Measurements from ENCODE around the gene PACSIN2.
"Not testable (repeated sequence)": the region's sequence is repeated elsewhere in the genome, so short reads cannot be mapped to it uniquely, and the experiment has no call there.

Gene PACSIN2

DNA sequence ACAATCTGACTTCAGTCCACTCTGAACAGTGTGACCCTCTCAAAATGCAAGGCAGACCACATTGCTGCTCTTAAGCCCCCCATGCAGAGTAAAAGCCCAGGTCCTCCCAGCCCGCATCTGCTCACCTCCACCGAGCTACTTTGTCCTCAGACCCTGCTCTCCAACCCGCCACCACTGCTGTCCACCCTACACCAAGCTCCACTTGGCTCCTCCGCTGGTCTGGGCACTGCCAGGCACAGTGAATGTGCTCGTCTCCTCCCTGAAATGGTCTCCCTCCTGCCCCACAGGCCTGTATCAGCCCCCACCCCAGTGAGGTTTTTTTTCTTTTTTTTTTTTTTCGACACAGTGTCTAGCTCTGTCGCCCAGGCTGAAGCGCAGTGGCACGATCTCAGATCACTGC is 90.5 kb downstream of the PACSIN2 start:
- Histone ChIP-seq H3K27ac (ENCODE audit: low read depth, low read length) (no peak overlapping the region), H3K4me1 (ENCODE audit: control insufficient read depth in 5 of 5, insufficient read depth in 5 of 5, low read length in 5 of 5) (peaks cover under 1 to 40% (median 24%) of the 10 kb centered on the region in 5 donors), H3K36me3 (ENCODE audit: control insufficient read depth in 5 of 5, insufficient read depth in 5 of 5, low read length in 5 of 5) (no peaks in the 10 kb centered on the region), H3K27me3 (ENCODE audit: control insufficient read depth in 5 of 5, insufficient read depth in 4 of 5, low read length in 5 of 5) (no peaks in the 10 kb centered on the region), H3K9ac (ENCODE audit: low read length in 5 of 5) (no peak overlapping the region), H3K4me3 (ENCODE audit: low read depth in 1 of 5, low read length in 5 of 5) (no peak overlapping the region), H3K9me3 (ENCODE audit: control insufficient read depth in 5 of 5, low read length in 5 of 5) (no peaks in the 10 kb centered on the region)

GRCh38 chr22:42922374-42923191 is 92.4 kb downstream of the PACSIN2 start:
- no peaks in the 10 kb centered on the region for H3K9me3 ChIP-seq (ENCODE audit: control insufficient read depth in 5 of 5, low read length in 5 of 5)
- no peaks in the 10 kb centered on the region for H3K27me3 ChIP-seq (ENCODE audit: control insufficient read depth in 5 of 5, insufficient read depth in 4 of 5, low read length in 5 of 5)
- no peaks in the 10 kb centered on the region for H3K36me3 ChIP-seq (ENCODE audit: control insufficient read depth in 5 of 5, insufficient read depth in 5 of 5, low read length in 5 of 5)
- no peak overlapping the region for H3K27ac ChIP-seq (ENCODE audit: low read depth, low read length)
- H3K9ac ChIP-seq (ENCODE audit: low read length in 5 of 5), result no peak overlapping the region
- H3K4me3 ChIP-seq (ENCODE audit: low read depth in 1 of 5, low read length in 5 of 5), result no peak overlapping the region
- H3K4me1 ChIP-seq (ENCODE audit: control insufficient read depth in 5 of 5, insufficient read depth in 5 of 5, low read length in 5 of 5), result peaks cover 0 to 38% (median 16%) of the 10 kb centered on the region in 5 donors

GRCh38 chr22:42920101-42920820 is 94.7 kb downstream of the PACSIN2 start:
- H3K36me3 ChIP-seq (ENCODE audit: control insufficient read depth in 5 of 5, insufficient read depth in 5 of 5, low read length in 5 of 5), result no peaks in the 10 kb centered on the region

DNA sequence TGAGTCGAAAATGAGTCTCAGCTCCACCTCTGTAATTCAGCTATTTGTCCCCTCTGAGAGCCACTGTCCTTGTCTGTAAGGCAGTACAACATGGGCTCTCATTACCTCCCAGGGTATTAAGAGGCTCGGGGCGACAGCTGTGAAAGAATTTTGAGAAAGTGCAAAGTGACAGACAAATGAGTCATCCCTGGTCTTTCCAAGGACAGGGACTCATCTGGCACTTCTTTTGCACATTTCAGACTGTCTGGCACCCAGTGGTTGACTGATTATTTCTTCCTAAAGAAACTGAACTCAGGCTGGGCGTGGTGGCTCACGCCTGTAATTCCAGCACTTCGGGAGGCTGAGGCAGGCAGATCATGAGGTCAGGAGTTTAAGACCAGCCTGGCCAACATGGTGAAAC is 95.8 kb downstream of the PACSIN2 start:
- Histone ChIP-seq H3K27ac (ENCODE audit: low read depth, low read length) (no peak overlapping the region), H3K4me3 (ENCODE audit: low read depth in 1 of 5, low read length in 5 of 5) (no peak overlapping the region), H3K9ac (ENCODE audit: low read length in 5 of 5) (no peak overlapping the region), H3K36me3 (ENCODE audit: control insufficient read depth in 5 of 5, insufficient read depth in 5 of 5, low read length in 5 of 5) (no peaks in the 10 kb centered on the region), H3K4me1 (ENCODE audit: control insufficient read depth in 5 of 5, insufficient read depth in 5 of 5, low read length in 5 of 5) (peaks cover 0 to 22% (median 13%) of the 10 kb centered on the region in 5 donors), H3K9me3 (ENCODE audit: control insufficient read depth in 5 of 5, low read length in 5 of 5) (no peaks in the 10 kb centered on the region), H3K27me3 (ENCODE audit: control insufficient read depth in 5 of 5, insufficient read depth in 4 of 5, low read length in 5 of 5) (no peaks in the 10 kb centered on the region)

More at GRCh38 chr22:42920101-42920820, 94.7 kb downstream of the PACSIN2 start:
- Histone ChIP-seq H3K4me3 (ENCODE audit: low read depth in 1 of 5, low read length in 5 of 5) (no peak overlapping the region), H3K27ac (ENCODE audit: low read depth, low read length) (no peak overlapping the region), H3K9me3 (ENCODE audit: control insufficient read depth in 5 of 5, low read length in 5 of 5) (no peaks in the 10 kb centered on the region), H3K9ac (ENCODE audit: low read length in 5 of 5) (no peak overlapping the region), H3K27me3 (ENCODE audit: control insufficient read depth in 5 of 5, insufficient read depth in 4 of 5, low read length in 5 of 5) (no peaks in the 10 kb centered on the region), H3K4me1 (ENCODE audit: control insufficient read depth in 5 of 5, insufficient read depth in 5 of 5, low read length in 5 of 5) (peaks cover 0 to 22% (median 13%) of the 10 kb centered on the region in 5 donors)

DNA sequence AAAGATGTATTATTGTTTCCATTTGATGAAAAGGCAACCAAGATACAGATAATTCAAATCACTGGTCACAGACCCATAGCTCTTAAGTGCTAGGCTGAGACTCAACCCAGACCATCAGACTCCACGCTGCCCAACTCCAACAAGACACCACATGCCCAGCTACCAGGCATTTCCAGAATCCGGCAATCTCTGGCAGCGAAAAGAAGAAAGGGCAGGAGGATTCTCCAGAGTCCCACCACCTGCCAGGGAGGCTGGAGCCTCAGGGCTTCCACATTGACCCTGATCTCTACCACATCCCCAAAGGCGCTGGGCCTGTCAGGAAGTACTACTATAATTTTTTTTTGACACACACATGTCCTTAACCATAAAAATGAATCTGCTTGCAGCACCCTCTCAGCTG is 96.4 kb downstream of the PACSIN2 start:
- Histone ChIP-seq H3K9me3 (ENCODE audit: control insufficient read depth in 5 of 5, low read length in 5 of 5) (no peaks in the 10 kb centered on the region), H3K9ac (ENCODE audit: low read length in 5 of 5) (no peak overlapping the region), H3K4me3 (ENCODE audit: low read depth in 1 of 5, low read length in 5 of 5) (no peak overlapping the region), H3K27me3 (ENCODE audit: control insufficient read depth in 5 of 5, insufficient read depth in 4 of 5, low read length in 5 of 5) (no peaks in the 10 kb centered on the region), H3K4me1 (ENCODE audit: control insufficient read depth in 5 of 5, insufficient read depth in 5 of 5, low read length in 5 of 5) (peaks cover 0 to 22% (median 13%) of the 10 kb centered on the region in 5 donors), H3K27ac (ENCODE audit: low read depth, low read length) (no peak overlapping the region), H3K36me3 (ENCODE audit: control insufficient read depth in 5 of 5, insufficient read depth in 5 of 5, low read length in 5 of 5) (no peaks in the 10 kb centered on the region)

DNA sequence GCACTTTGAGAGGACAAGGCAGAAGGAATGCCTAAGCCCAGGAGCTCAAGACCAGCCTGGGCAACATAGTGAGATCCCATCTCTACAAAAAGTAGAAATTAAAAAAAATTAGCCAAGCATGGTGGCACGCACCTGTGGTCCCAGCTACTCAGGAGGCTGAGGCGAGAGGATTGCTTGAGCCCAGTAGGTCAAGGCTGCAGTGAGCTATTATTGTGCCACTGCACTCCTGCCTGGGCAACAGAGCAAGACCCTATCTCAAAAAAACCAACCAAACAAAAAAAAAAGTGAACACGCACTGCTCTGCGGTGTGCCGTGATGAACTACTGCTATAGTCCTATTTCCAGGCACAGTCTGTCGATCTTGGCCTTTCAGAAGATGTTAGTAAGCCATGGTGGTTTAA is 97.6 kb downstream of the PACSIN2 start:
- peaks cover 0 to 20% (median 13%) of the 10 kb centered on the region in 5 donors for H3K4me1 ChIP-seq (ENCODE audit: control insufficient read depth in 5 of 5, insufficient read depth in 5 of 5, low read length in 5 of 5)
- not testable (repeated sequence) for H3K9me3 ChIP-seq (ENCODE audit: control insufficient read depth in 5 of 5, low read length in 5 of 5); H3K27me3 ChIP-seq (ENCODE audit: control insufficient read depth in 5 of 5, insufficient read depth in 4 of 5, low read length in 5 of 5); H3K36me3 ChIP-seq (ENCODE audit: control insufficient read depth in 5 of 5, insufficient read depth in 5 of 5, low read length in 5 of 5); H3K9ac ChIP-seq (ENCODE audit: low read length in 5 of 5); H3K4me3 ChIP-seq (ENCODE audit: low read depth in 1 of 5, low read length in 5 of 5); H3K27ac ChIP-seq (ENCODE audit: low read depth, low read length)

- Histone ChIP-seq H3K27me3 (ENCODE audit: control insufficient read depth in 5 of 5, insufficient read depth in 4 of 5, low read length in 5 of 5) (no peaks in the 10 kb centered on the region), H3K4me1 (ENCODE audit: control insufficient read depth in 5 of 5, insufficient read depth in 5 of 5, low read length in 5 of 5) (peaks cover 2 to 30% (median 10%) of the 10 kb centered on the region in 5 donors), H3K9ac (ENCODE audit: low read length in 5 of 5) (no peak overlapping the region), H3K27ac (ENCODE audit: low read depth, low read length) (no peak overlapping the region), H3K4me3 (ENCODE audit: low read depth in 1 of 5, low read length in 5 of 5) (no peak overlapping the region), H3K36me3 (ENCODE audit: control insufficient read depth in 5 of 5, insufficient read depth in 5 of 5, low read length in 5 of 5) (peaks cover 0 to 3% (median 0%) of the 10 kb centered on the region in 5 donors), H3K9me3 (ENCODE audit: control insufficient read depth in 5 of 5, low read length in 5 of 5) (no peaks in the 10 kb centered on the region)
Measured at GRCh38 chr22:42915980-42916765, 98.8 kb downstream of the PACSIN2 start.

DNA sequence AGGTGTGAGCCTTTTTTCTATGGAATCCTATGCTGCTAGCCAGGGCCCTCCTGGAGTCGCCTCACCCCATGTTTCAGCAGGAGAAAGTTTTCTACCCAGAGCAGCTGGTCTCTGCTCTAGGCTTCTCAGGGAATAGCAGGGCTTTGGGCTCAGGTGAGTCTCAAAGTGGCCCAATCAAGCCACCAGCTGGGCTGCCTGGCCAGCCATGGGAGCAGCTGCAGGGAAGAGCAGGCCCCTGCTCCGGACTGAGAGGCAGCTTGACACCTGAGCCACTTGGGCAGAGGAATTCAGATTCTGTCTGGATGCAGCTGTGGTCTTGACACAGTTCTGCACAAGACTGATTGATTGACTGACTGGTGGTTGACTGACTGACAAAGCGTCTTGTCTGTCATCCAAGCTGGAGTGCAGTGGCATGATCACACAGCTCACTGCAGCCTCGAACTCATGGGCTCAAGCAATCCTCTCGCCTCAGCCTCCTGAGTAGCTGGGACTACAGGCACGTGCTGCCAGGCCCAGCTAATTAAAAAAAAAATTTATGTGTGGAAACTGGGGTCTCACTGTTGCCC is 100.4 kb downstream of the PACSIN2 start:
- H3K4me3 ChIP-seq (ENCODE audit: low read depth in 1 of 5, low read length in 5 of 5), result no peak overlapping the region
- H3K9ac ChIP-seq (ENCODE audit: low read length in 5 of 5), result no peak overlapping the region
- no peak overlapping the region for H3K27ac ChIP-seq (ENCODE audit: low read depth, low read length)
- no peaks in the 10 kb centered on the region for H3K9me3 ChIP-seq (ENCODE audit: control insufficient read depth in 5 of 5, low read length in 5 of 5)
- no peaks in the 10 kb centered on the region for H3K27me3 ChIP-seq (ENCODE audit: control insufficient read depth in 5 of 5, insufficient read depth in 4 of 5, low read length in 5 of 5)
- H3K4me1 ChIP-seq (ENCODE audit: control insufficient read depth in 5 of 5, insufficient read depth in 5 of 5, low read length in 5 of 5), result peaks cover 0 to 23% (median 4%) of the 10 kb centered on the region in 5 donors
- peaks cover 0 to 11% (median 9%) of the 10 kb centered on the region in 5 donors for H3K36me3 ChIP-seq (ENCODE audit: control insufficient read depth in 5 of 5, insufficient read depth in 5 of 5, low read length in 5 of 5)

DNA sequence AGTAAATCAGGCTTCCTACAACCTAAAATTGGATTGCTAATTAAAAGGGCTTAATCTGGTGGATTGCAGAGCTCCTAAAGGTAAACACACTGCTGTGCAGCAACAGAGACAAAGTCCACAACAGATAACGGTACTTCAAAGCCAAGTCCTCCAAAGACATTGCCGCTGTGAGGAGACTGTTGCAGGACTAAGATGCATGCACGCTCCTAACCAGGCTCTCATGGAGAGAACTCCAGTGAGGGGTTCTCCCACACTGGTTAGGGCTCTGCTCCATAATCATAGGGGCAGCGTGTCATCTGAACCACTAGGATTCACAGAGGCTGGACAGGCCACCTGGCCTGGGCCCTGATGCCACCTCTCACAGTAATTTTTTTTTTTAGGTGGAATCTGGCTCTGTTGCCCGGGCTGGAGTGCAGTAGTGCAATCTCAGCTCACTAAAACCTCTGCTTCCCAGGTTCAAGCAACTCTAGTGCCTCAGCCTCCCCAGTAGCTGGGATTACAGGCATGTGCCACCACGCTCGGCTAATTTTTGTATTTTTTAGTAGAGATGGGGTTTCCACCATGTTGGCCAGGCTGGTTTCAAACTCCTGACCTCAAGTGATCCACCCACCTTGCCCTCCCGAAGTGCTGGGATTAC is 101.0 kb downstream of the PACSIN2 start:
- Histone ChIP-seq H3K4me1 (ENCODE audit: control insufficient read depth in 5 of 5, insufficient read depth in 5 of 5, low read length in 5 of 5) (peaks cover 0 to 21% (median 2%) of the 10 kb centered on the region in 5 donors), H3K9ac (ENCODE audit: low read length in 5 of 5) (no peak overlapping the region)

More for the DNA sequence above, 101.0 kb downstream of the PACSIN2 start:
- Histone ChIP-seq H3K36me3 (ENCODE audit: control insufficient read depth in 5 of 5, insufficient read depth in 5 of 5, low read length in 5 of 5) (peaks cover 0 to 16% (median 14%) of the 10 kb centered on the region in 5 donors), H3K27ac (ENCODE audit: low read depth, low read length) (no peak overlapping the region), H3K4me3 (ENCODE audit: low read depth in 1 of 5, low read length in 5 of 5) (no peak overlapping the region), H3K9me3 (ENCODE audit: control insufficient read depth in 5 of 5, low read length in 5 of 5) (no peaks in the 10 kb centered on the region), H3K27me3 (ENCODE audit: control insufficient read depth in 5 of 5, insufficient read depth in 4 of 5, low read length in 5 of 5) (no peaks in the 10 kb centered on the region)

All from subcutaneous abdominal adipose tissue (tissue), 5 donors.